Lung (tissue), 10 donors: ENCODE measurements around the gene ZDHHC11B. TPM values are rescaled to one million over a fixed set of nuclear protein-coding genes. Genes with fewer than 3 reads are reported as not detected.
"Not testable (repeated sequence)": the region's sequence is repeated elsewhere in the genome, so short reads cannot be mapped to it uniquely, and the experiment has no call there.

ENCODE experiments used
- ATAC-seq: fragments of 200-7000 bp; cut with Tn5 transposase; one replicate; pipeline ENCODE4 v1.9.1; 2020; ENCODE audit warnings: moderate number of reproducible peaks; ENCODE audit not compliant: insufficient read depth, low FRiP score
- DNase-seq, 3 donors: peaks; one replicate each; pipeline ENCODE4 v3.0.0-alpha.2; 2013 to 2017
- H3K27ac ChIP-seq, 2 donors: one replicate each; pipeline ENCODE4 v1.5.1; 2013; ENCODE audit warnings: mild to moderate bottlenecking in 2 of 2, moderate library complexity in 2 of 2, control low read depth in 1 of 2, inconsistent platforms in 1 of 2, low read depth in 1 of 2, low read length in 1 of 2
- H3K27me3 ChIP-seq, 3 donors: one replicate each; pipeline ENCODE4 v1.5.1; 2013; ENCODE audit warnings: low read length in 2 of 3; ENCODE audit not compliant: control insufficient read depth in 3 of 3, insufficient read depth in 3 of 3
- H3K36me3 ChIP-seq, 4 donors: one replicate each; pipeline ENCODE4 v1.5.1; 2013; ENCODE audit warnings: low read length in 4 of 4, mild to moderate bottlenecking in 1 of 4, moderate library complexity in 1 of 4; ENCODE audit not compliant: control insufficient read depth in 4 of 4, insufficient read depth in 4 of 4
- H3K4me1 ChIP-seq, 5 donors: one replicate each; pipeline ENCODE4 v1.5.1; 2013; ENCODE audit warnings: low read length in 5 of 5, mild to moderate bottlenecking in 2 of 5, moderate library complexity in 1 of 5; ENCODE audit not compliant: control insufficient read depth in 5 of 5, insufficient read depth in 5 of 5
- H3K4me3 ChIP-seq: one replicate; pipeline ENCODE4 v1.5.1; 2013; ENCODE audit warnings: mild to moderate bottlenecking, control low read depth, moderate library complexity
- H3K9ac ChIP-seq, 2 donors: one replicate each; pipeline ENCODE4 v1.5.1; 2013; ENCODE audit warnings: low read length in 2 of 2, control low read depth in 1 of 2; ENCODE audit not compliant: insufficient read depth in 1 of 2
- H3K9me3 ChIP-seq, 4 donors: one replicate each; pipeline ENCODE4 v1.5.1; 2013; ENCODE audit warnings: low read length in 3 of 4, mild to moderate bottlenecking in 1 of 4, moderate library complexity in 1 of 4; ENCODE audit not compliant: control insufficient read depth in 4 of 4, insufficient read depth in 3 of 4
- WGBS, 2 donors: extraction: QIAGEN DNeasy Blood & Tissue Kit; methylation state at CpG; one replicate each; pipeline ENCODE4 v1.1.7; 2013; 5-methylcytosine and 5-hydroxymethylcytosine counted together
- polyA plus RNA-seq, 2 donors: library from polyadenylated mRNA; stranded (reverse); fragments of 200-250 nt; gene quantifications; one replicate each; pipeline ENCODE4 v1.2.1, GENCODE V29; 2013
- total RNA-seq, 2 donors: library from RNA; depleted of rRNA in 1 of 2; stranded (reverse); fragments of >200 nt in 1 of 2; gene quantifications; one replicate each; pipeline ENCODE4 v1.2.1, GENCODE V29; 2014 to 2021
- donor health status: Bipolar disorder and iron deficiency.
- donor health status: healthy.
- donor health status: DM: yes; HTN: yes; CAD: no.

ZDHHC11B gene
- total and polyA plus RNA-seq, 4 donors: 3.1 to 44.4 (median 6.0) TPM

- peak overlapping the region; percentile 44 for H3K4me3 ChIP-seq
- H3K4me1 ChIP-seq, H3K9ac ChIP-seq, H3K9me3 ChIP-seq, ATAC-seq, H3K27me3 ChIP-seq, H3K36me3 ChIP-seq: not testable (repeated sequence)
- WGBS, 2 donors: 1% methylated on average over 42 to 43 of the region's 43 CpGs
- peak; percentile 20 to 62 (median 58) for DNase-seq
- H3K27ac ChIP-seq: peak overlapping the region; percentile 14 to 58
Measured at GRCh38 chr5:783881-784427, 575 bp downstream of the ZDHHC11B start.

GRCh38 chr5:783049-783802, 1.3 kb downstream of the ZDHHC11B start:
- DNase-seq, H3K9me3 ChIP-seq, H3K27me3 ChIP-seq, H3K9ac ChIP-seq, H3K36me3 ChIP-seq, H3K27ac ChIP-seq, H3K4me3 ChIP-seq, H3K4me1 ChIP-seq: not testable (repeated sequence)
- ATAC-seq: peak; percentile 42
- WGBS, 2 donors: 4% methylated on average over 26 to 30 of the region's 31 CpGs

GRCh38 chr5:782356-782755, 2.2 kb downstream of the ZDHHC11B start:
- H3K36me3 ChIP-seq, DNase-seq, H3K27ac ChIP-seq, H3K9ac ChIP-seq, ATAC-seq, H3K4me1 ChIP-seq, H3K4me3 ChIP-seq, H3K9me3 ChIP-seq, H3K27me3 ChIP-seq: not testable (repeated sequence)
- WGBS, 2 donors: no CpG with 5 or more reads among the region's 12 CpGs

- not testable (repeated sequence) for ATAC-seq, H3K4me3 ChIP-seq, H3K27ac ChIP-seq, H3K27me3 ChIP-seq, H3K36me3 ChIP-seq, H3K9ac ChIP-seq, H3K9me3 ChIP-seq, DNase-seq
- H3K4me1 ChIP-seq: peaks cover 0 to 15% (median 4%) of the 10 kb centered on the region in 5 donors
- WGBS, 2 donors: 90 to 95% methylated on average over 16 to 17 of the region's 17 CpGs
Measured at GRCh38 chr5:780571-780970, 4.0 kb downstream of the ZDHHC11B start.

- ATAC-seq, H3K27ac ChIP-seq, H3K27me3 ChIP-seq, DNase-seq, H3K4me3 ChIP-seq, H3K36me3 ChIP-seq, H3K9me3 ChIP-seq, H3K9ac ChIP-seq: not testable (repeated sequence)
- 90% methylated on average over 8 to 9 of the region's 9 CpGs for WGBS, 2 donors
- peaks cover 0 to 15% (median 3%) of the 10 kb centered on the region in 5 donors for H3K4me1 ChIP-seq
Measured at GRCh38 chr5:778967-779366, 5.6 kb downstream of the ZDHHC11B start.

- not testable (repeated sequence) for ATAC-seq, H3K36me3 ChIP-seq, H3K27me3 ChIP-seq, H3K9ac ChIP-seq, H3K9me3 ChIP-seq, H3K27ac ChIP-seq, H3K4me3 ChIP-seq
- peak in 1 of 3 donors; percentile 3 for DNase-seq
- H3K4me1 ChIP-seq: peaks cover 0 to 15% (median 3%) of the 10 kb centered on the region in 5 donors
- WGBS, 2 donors: 96 to 100% methylated on average over 3 to 5 of the region's 6 CpGs
Measured at GRCh38 chr5:778421-778820, 6.1 kb downstream of the ZDHHC11B start.
